H1 (cell line): ENCODE results near the gene BTG2. TPM values are rescaled to one million over a fixed set of nuclear protein-coding genes. Genes with fewer than 3 reads are reported as not detected.

Experiments
- CTCF ChIA-PET: fragments of 300-600 bp; sonication (Branson Sonifier 250); formaldehyde crosslinking; loops from one replicate; lab custom pipeline; 2021; ENCODE audit not compliant: partially characterized antibody; lab: Charles Lee
- POLR2A ChIA-PET: fragments of 300-600 bp; sonication (Branson Sonifier 250); formaldehyde crosslinking; loops from one replicate; lab custom pipeline; 2021; ENCODE audit warnings: inconsistent platforms; ENCODE audit not compliant: partially characterized antibody; lab: Charles Lee
- DNase-seq, 2 experiments: peaks; one replicate each; pipeline versions ENCODE4 v3.0.0 to v3.0.0-alpha.2; 2010 to 2022; ENCODE audit warnings: low spot score in 2 of 2, low read depth in 1 of 2, mixed read lengths in 1 of 2
- FAIRE-seq: peaks from 2 replicates; lab custom pipeline; 2011; peaks lifted over from hg19 to GRCh38; lab: Jason Lieb, UNC
- H2AFZ ChIP-seq: 2 replicates; pipeline ENCODE4 v1.8.1; 2012; ENCODE audit warnings: low read length, inconsistent platforms
- H2AK5ac ChIP-seq: 2 replicates; pipeline ENCODE4 v1.6.1; 2013; ENCODE audit warnings: low read depth, low read length
- H2BK120ac ChIP-seq: replicated peaks from 2 replicates; pipeline ENCODE3; 2013; ENCODE audit warnings: low read depth, low read length, inconsistent platforms
- H2BK12ac ChIP-seq: 2 replicates; pipeline ENCODE4 v1.6.1; 2013; ENCODE audit warnings: low read depth, low read length
- H2BK15ac ChIP-seq: 2 replicates; pipeline ENCODE4 v1.6.1; 2013; ENCODE audit warnings: low read length
- H2BK20ac ChIP-seq: 2 replicates; pipeline ENCODE4 v1.6.1; 2013; ENCODE audit warnings: low read length
- H2BK5ac ChIP-seq: 2 replicates; pipeline ENCODE4 v1.6.1; 2013; ENCODE audit warnings: low read depth, low read length
- H3K14ac ChIP-seq: 2 replicates; pipeline ENCODE4 v1.6.1; 2013; ENCODE audit warnings: inconsistent platforms; ENCODE audit not compliant: insufficient read length
- H3K18ac ChIP-seq: 2 replicates; pipeline ENCODE4 v1.6.1; 2013; ENCODE audit warnings: low read length; ENCODE audit errors: extremely low read depth
- H3K23ac ChIP-seq: 2 replicates; pipeline ENCODE4 v1.6.1; 2013; ENCODE audit warnings: inconsistent platforms; ENCODE audit not compliant: insufficient read length
- H3K23me2 ChIP-seq: 2 replicates; pipeline ENCODE4 v1.6.1; 2013; ENCODE audit warnings: low read depth, low read length
- H3K27ac ChIP-seq: 2 replicates; pipeline ENCODE4 v1.6.1; 2011; ENCODE audit warnings: low read depth, low read length, inconsistent platforms
- H3K27me3 ChIP-seq, 4 experiments: replicated peaks in 1 of 4; 1 replicate in 1 of 4; 2 replicates in 3 of 4; pipeline versions ENCODE4 v1.6.1 to v1.8.1; 2011 to 2013; ENCODE audit warnings: low read length in 3 of 4, mild to moderate bottlenecking in 3 of 4, inconsistent platforms in 2 of 4, mixed read lengths in 2 of 4, moderate library complexity in 1 of 4; ENCODE audit not compliant: control insufficient read depth in 3 of 4, insufficient read depth in 3 of 4; ENCODE audit errors: extremely low read depth in 1 of 4
- H3K36me3 ChIP-seq, 4 experiments: 2 replicates each; pipeline versions ENCODE4 v1.6.1 to v1.8.1; 2011 to 2013; ENCODE audit warnings: mild to moderate bottlenecking in 4 of 4, low read length in 3 of 4, moderate library complexity in 2 of 4, control low read depth in 1 of 4, inconsistent platforms in 1 of 4; ENCODE audit not compliant: insufficient read depth in 4 of 4, control insufficient read depth in 2 of 4
- H3K4ac ChIP-seq: replicated peaks from 2 replicates; pipeline ENCODE3; 2013; ENCODE audit warnings: low read length, low read depth, mixed read lengths, inconsistent platforms; ENCODE audit not compliant: insufficient read length
- H3K4me1 ChIP-seq, 4 experiments: replicated peaks in 1 of 4; 1 replicate in 1 of 4; 2 replicates in 3 of 4; pipeline versions ENCODE4 v1.6.1 to v1.8.1; 2011 to 2013; ENCODE audit warnings: low read length in 3 of 4, inconsistent platforms in 2 of 4, mixed read lengths in 1 of 4; ENCODE audit not compliant: insufficient read depth in 4 of 4, control insufficient read depth in 3 of 4
- H3K4me2 ChIP-seq, 2 experiments: 2 replicates each; pipeline versions ENCODE4 v1.6.1 to v1.8.1; 2011 to 2013; ENCODE audit warnings: low read depth in 2 of 2, low read length in 2 of 2, control low read depth in 1 of 2, inconsistent platforms in 1 of 2, mild to moderate bottlenecking in 1 of 2; ENCODE audit not compliant: insufficient read depth in 1 of 2
- H3K4me3 ChIP-seq, 4 experiments: fragments of 200-600, 300-600 bp in 1 of 4; sonication (generic), shearing (Covaris generic), sonication (Bioruptor Twin) in 1 of 4; 2 replicates each; pipeline versions ENCODE4 v1.5.1 to v1.8.1; 2011 to 2016; ENCODE audit warnings: low read length in 4 of 4, low read depth in 3 of 4, control low read depth in 2 of 4, inconsistent platforms in 2 of 4, mild to moderate bottlenecking in 2 of 4, mixed read lengths in 1 of 4, moderate library complexity in 1 of 4; ENCODE audit not compliant: insufficient read depth in 2 of 4; ENCODE audit errors: extremely low read depth in 1 of 4
- H3K56ac ChIP-seq: replicated peaks from 2 replicates; pipeline ENCODE3; 2013; ENCODE audit warnings: low read depth, mild to moderate bottlenecking, mixed read lengths, low read length, inconsistent platforms; ENCODE audit not compliant: insufficient read length
- H3K79me1 ChIP-seq: 2 replicates; pipeline ENCODE4 v1.6.1; 2013; ENCODE audit warnings: low read depth, low read length, control low read depth
- H3K79me2 ChIP-seq, 2 experiments: 2 replicates each; pipeline versions ENCODE4 v1.6.1 to v1.8.1; 2012 to 2013; ENCODE audit warnings: low read length in 2 of 2, mild to moderate bottlenecking in 2 of 2, inconsistent platforms in 1 of 2; ENCODE audit not compliant: insufficient read depth in 2 of 2, control insufficient read depth in 1 of 2
- H3K9ac ChIP-seq, 4 experiments: replicated peaks in 1 of 4; 1 replicate in 1 of 4; 2 replicates in 3 of 4; pipeline versions ENCODE4 v1.6.1 to v1.8.1; 2011 to 2013; ENCODE audit warnings: low read depth in 3 of 4, low read length in 3 of 4, control low read depth in 2 of 4, mild to moderate bottlenecking in 2 of 4, moderate library complexity in 2 of 4, inconsistent platforms in 1 of 4; ENCODE audit errors: extremely low read depth in 1 of 4
- H3K9me3 ChIP-seq, 2 experiments: 2 replicates each; pipeline versions ENCODE4 v1.6.1 to v1.8.1; 2012 to 2013; ENCODE audit warnings: mild to moderate bottlenecking in 2 of 2, moderate library complexity in 2 of 2, control low read depth in 1 of 2, inconsistent platforms in 1 of 2, low read depth in 1 of 2, low read length in 1 of 2, mixed read lengths in 1 of 2; ENCODE audit not compliant: insufficient read depth in 2 of 2
- H4K20me1 ChIP-seq, 2 experiments: replicated peaks in 1 of 2; 2 replicates each; pipeline versions ENCODE3 to v1.8.1; 2011 to 2013; ENCODE audit warnings: inconsistent platforms in 2 of 2, low read length in 2 of 2, mild to moderate bottlenecking in 1 of 2; ENCODE audit not compliant: insufficient read depth in 2 of 2, control insufficient read depth in 1 of 2
- H4K5ac ChIP-seq: 2 replicates; pipeline ENCODE4 v1.6.1; 2013; ENCODE audit warnings: low read length, low read depth, mixed read lengths, inconsistent platforms; ENCODE audit not compliant: insufficient read length
- H4K8ac ChIP-seq: 2 replicates; pipeline ENCODE4 v1.8.0; 2013; ENCODE audit warnings: mild to moderate bottlenecking, moderate library complexity, low read length, inconsistent platforms; ENCODE audit not compliant: insufficient read depth; ENCODE audit errors: extremely low read depth
- H4K91ac ChIP-seq: replicated peaks from 2 replicates; pipeline ENCODE3; 2013; ENCODE audit warnings: low read length, mixed read lengths, inconsistent platforms; ENCODE audit not compliant: insufficient read length
- CBX8 ChIP-seq: fragments of 300-800, 300-1000 bp; sonication (generic); IDR thresholded peaks from 2 replicates; pipeline ENCODE4 v1.7.1; 2016; ENCODE audit warnings: low read depth, low read length, borderline replicate concordance
- CREB1 ChIP-seq: IDR thresholded peaks from 2 replicates; pipeline ENCODE4 v1.6.1; 2012; ENCODE audit warnings: inconsistent platforms
- E2F6 ChIP-seq: IDR thresholded peaks from 2 replicates; pipeline ENCODE4 v1.6.1; 2012; ENCODE audit warnings: inconsistent platforms
- EP300 ChIP-seq, 2 experiments: IDR thresholded peaks; 1 replicate in 1 of 2; 2 replicates in 1 of 2; pipeline ENCODE4 v1.6.1; 2011 to 2012; ENCODE audit warnings: low read depth in 2 of 2, low read length in 2 of 2, mild to moderate bottlenecking in 2 of 2, borderline replicate concordance in 1 of 2, inconsistent platforms in 1 of 2, moderate library complexity in 1 of 2
- JUND ChIP-seq: IDR thresholded peaks from 2 replicates; pipeline ENCODE4 v1.6.1; 2011; ENCODE audit warnings: mild to moderate bottlenecking, improper control_type of control experiment, low read length
- KDM4A ChIP-seq: IDR thresholded peaks from one replicate; pipeline ENCODE4 v1.7.1; 2012; ENCODE audit warnings: low read depth, mild to moderate bottlenecking, moderate library complexity, low read length, inconsistent platforms; ENCODE audit not compliant: severe bottlenecking
- KDM5A ChIP-seq: fragments of 200-600 bp; IDR thresholded peaks from 2 replicates; pipeline ENCODE4 v1.7.1; 2012; ENCODE audit warnings: mild to moderate bottlenecking, low read length, inconsistent platforms, mixed read lengths
- NANOG ChIP-seq: IDR thresholded peaks from 2 replicates; pipeline ENCODE4 v1.6.1; 2011; ENCODE audit warnings: low read length, low read depth, mild to moderate bottlenecking, inconsistent platforms; ENCODE audit not compliant: insufficient read depth, poor library complexity, severe bottlenecking
- SIRT6 ChIP-seq: IDR thresholded peaks from one replicate; pipeline ENCODE4 v1.7.1; 2012; ENCODE audit warnings: low read length, inconsistent platforms
- SIX5 ChIP-seq: IDR thresholded peaks from 2 replicates; pipeline ENCODE4 v1.6.1; 2011; ENCODE audit warnings: mild to moderate bottlenecking, low read depth, low read length
- SP1 ChIP-seq: IDR thresholded peaks from 2 replicates; pipeline ENCODE4 v1.6.1; 2011; ENCODE audit warnings: low read depth, low read length
- SP2 ChIP-seq: IDR thresholded peaks from 2 replicates; pipeline ENCODE4 v1.6.1; 2012; ENCODE audit warnings: mild to moderate bottlenecking, low read length, inconsistent platforms
- SRF ChIP-seq: IDR thresholded peaks from 2 replicates; pipeline ENCODE4 v1.6.1; 2011; ENCODE audit warnings: mild to moderate bottlenecking, low read depth, low read length, moderate library complexity
- TAF7 ChIP-seq: optimal IDR thresholded peaks from 2 replicates; pipeline ENCODE3; 2011; ENCODE audit warnings: low read depth, mild to moderate bottlenecking, inconsistent platforms, low read length, moderate library complexity, borderline replicate concordance
- YY1 ChIP-seq: IDR thresholded peaks from 2 replicates; pipeline ENCODE4 v1.6.1; 2011; ENCODE audit warnings: low read depth, mild to moderate bottlenecking, low read length
- WGBS, 2 experiments: shearing (Covaris generic) in 1 of 2; methylation state at CpG; one replicate each; pipeline versions ENCODE4 v1.1.6 to v1.1.7; 2013 to 2015; ENCODE audit warnings: low lambda C conversion rate in 2 of 2, mixed read lengths in 2 of 2, inconsistent platforms in 1 of 2, low coverage in 1 of 2, missing lambda C conversion rate in 1 of 2; ENCODE audit not compliant: insufficient replicate concordance in 2 of 2, insufficient coverage in 1 of 2, insufficient read length in 1 of 2; ENCODE audit errors: extremely low coverage in 1 of 2, missing lambda C conversion rate in 1 of 2; 5-methylcytosine and 5-hydroxymethylcytosine counted together
- polyA plus RNA-seq, 7 experiments: library from polyadenylated mRNA; depleted of rRNA in 3 of 7; stranded (reverse) in 5 of 7; unstranded in 2 of 7; fragments of >200 nt in 5 of 7; fragments of 200-250 nt in 2 of 7; gene quantifications; 1 replicate in 5 of 7; 2 replicates in 1 of 7; 4 replicates in 1 of 7; pipeline versions ENCODE4 v1.2.1 to v1.2.3, GENCODE V29; 2011 to 2013; ENCODE audit warnings: missing spikeins in 2 of 7, mixed read lengths in 2 of 7
- total RNA-seq: library from RNA; stranded (reverse); fragmentation: NEBNext Ultra II Directional; extraction: Animal tissue kit (Norgen Biotek cat#: 25700); gene quantifications from 2 replicates; pipeline ENCODE4 v1.2.1, GENCODE V29; 2021

The BTG2 gene
- total and polyA plus RNA-seq, 2 of the 8 experiments (the other 6 are each of a cell fraction or from before 2014, with no cell fraction given) = 4.8 to 11.0 TPM

- Histone ChIP-seq H2BK5ac (no peak overlapping the region), H3K23me2 (no peaks in the 10 kb centered on the region), H2BK120ac (no peak overlapping the region), H3K14ac (no peak overlapping the region), H3K79me1 (no peaks in the 10 kb centered on the region), H3K79me2 (no peaks in the 10 kb centered on the region), H3K36me3 (no peaks in the 10 kb centered on the region), H2BK15ac (no peak overlapping the region), H4K8ac (no peak overlapping the region), H2AFZ (no peak overlapping the region), H3K4ac (no peak overlapping the region), H3K4me2 (no peak overlapping the region), H2BK12ac (no peak overlapping the region), H4K20me1 (no peaks in the 10 kb centered on the region), H4K91ac (no peak overlapping the region), H3K9me3 (no peaks in the 10 kb centered on the region), H3K56ac (no peak overlapping the region), H3K27me3 (peaks cover 0 to 6% (median 3%) of the 10 kb centered on the region in 4 experiments; a peak in 3 of 7 replicates), H4K5ac (no peak overlapping the region), H3K4me3 (no peak overlapping the region), H3K4me1 (peaks cover 0 to 16% (median 4%) of the 10 kb centered on the region in 4 experiments; a peak in 4 of 7 replicates), H3K9ac (no peak overlapping the region), H3K27ac (no peak overlapping the region), H3K23ac (no peak overlapping the region), H3K18ac (no peak overlapping the region), H2AK5ac (no peak overlapping the region), H2BK20ac (no peak overlapping the region)
- ChIA-PET CTCF (interaction anchor here (0.9 to 39.0 kb wide), 8 partner anchors 11 to 199 kb away, joined by 3 to 785 read pairs (median 6); no protein-coding TSS in a partner anchor), POLR2A (no interaction called here)
- 90% methylated on average over 6 of the region's 6 CpGs; no CpG with 5 or more reads in 1 of the 2 experiments for WGBS, 2 experiments
- DNase-seq = no peak
- no peak for FAIRE-seq
- TF ChIP-seq SP2 (no peak), YY1 (no peak), CREB1 (no peak), NANOG (no peak), CBX8 (no peak), SP1 (no peak), SRF (no peak), JUND (no peak), SIX5 (no peak), EP300 (IDR thresholded peaks at IDR 0.05; ENCODE audit: borderline replicate concordance in 1 of 2, low read depth in 2 of 2, low read length in 2 of 2) (no peak), KDM4A (no peak), SIRT6 (no peak), KDM5A (no peak), E2F6 (no peak), TAF7 (no peak)
Measured at GRCh38 chr1:203283597-203283996, 21.7 kb upstream of the BTG2 start.
